Uterus (tissue), 2 donors: Measurements from ENCODE around the gene ATP6V0A4.

ENCODE experiments used
- POLR2A ChIP-seq, 2 donors: fragments of 450-650 bp; IDR thresholded peaks; one replicate each; pipeline ENCODE4 v1.6.1; 2016; ENCODE audit warnings: antibody characterized with exemption in 2 of 2, mild to moderate bottlenecking in 1 of 2, moderate library complexity in 1 of 2
- TF ChIP-seq, protein P1 (sequence below), 4 experiments: fragments of 200-600 bp in 2 of 4; fragments of 450-650 bp in 2 of 4; sonication (generic) in 2 of 4; IDR thresholded peaks; one replicate each; pipeline ENCODE4 v1.5.1; 2016 to 2019; ENCODE audit warnings: antibody characterized with exemption in 4 of 4, mild to moderate bottlenecking in 2 of 4, moderate library complexity in 1 of 4

DNA sequence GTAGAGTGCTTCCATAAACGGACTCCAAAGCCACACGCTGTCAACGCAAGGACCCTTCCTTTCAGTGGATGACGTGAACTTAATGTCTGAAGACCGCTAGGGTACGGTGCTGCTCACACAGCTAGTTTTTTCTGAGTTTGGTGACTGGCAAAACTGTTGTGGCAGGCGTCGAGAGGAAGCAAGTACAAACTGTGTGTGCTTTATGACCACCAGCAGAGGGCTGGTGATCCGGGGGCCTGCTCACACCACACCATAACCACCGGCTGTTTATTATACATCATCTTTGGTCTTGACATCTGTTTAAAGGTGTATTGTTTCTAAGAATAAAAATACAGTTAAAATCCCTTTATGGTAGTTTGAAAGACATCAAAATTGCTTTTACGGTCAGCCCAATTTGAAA is 37.1 kb upstream of the ATP6V0A4 start:
- TF ChIP-seq, protein P1, sequence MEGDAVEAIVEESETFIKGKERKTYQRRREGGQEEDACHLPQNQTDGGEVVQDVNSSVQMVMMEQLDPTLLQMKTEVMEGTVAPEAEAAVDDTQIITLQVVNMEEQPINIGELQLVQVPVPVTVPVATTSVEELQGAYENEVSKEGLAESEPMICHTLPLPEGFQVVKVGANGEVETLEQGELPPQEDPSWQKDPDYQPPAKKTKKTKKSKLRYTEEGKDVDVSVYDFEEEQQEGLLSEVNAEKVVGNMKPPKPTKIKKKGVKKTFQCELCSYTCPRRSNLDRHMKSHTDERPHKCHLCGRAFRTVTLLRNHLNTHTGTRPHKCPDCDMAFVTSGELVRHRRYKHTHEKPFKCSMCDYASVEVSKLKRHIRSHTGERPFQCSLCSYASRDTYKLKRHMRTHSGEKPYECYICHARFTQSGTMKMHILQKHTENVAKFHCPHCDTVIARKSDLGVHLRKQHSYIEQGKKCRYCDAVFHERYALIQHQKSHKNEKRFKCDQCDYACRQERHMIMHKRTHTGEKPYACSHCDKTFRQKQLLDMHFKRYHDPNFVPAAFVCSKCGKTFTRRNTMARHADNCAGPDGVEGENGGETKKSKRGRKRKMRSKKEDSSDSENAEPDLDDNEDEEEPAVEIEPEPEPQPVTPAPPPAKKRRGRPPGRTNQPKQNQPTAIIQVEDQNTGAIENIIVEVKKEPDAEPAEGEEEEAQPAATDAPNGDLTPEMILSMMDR (IDR thresholded peaks at IDR 0.05), result no peak
- TF ChIP-seq POLR2A (IDR thresholded peaks at IDR 0.05), result no peak
